ENCODE data around the gene VPS35. TPM values are rescaled to one million over a fixed set of nuclear protein-coding genes. Genes with fewer than 3 reads are reported as not detected.

The VPS35 gene
- 53.6 and 116 TPM in 2 replicates for total RNA-seq

DNA sequence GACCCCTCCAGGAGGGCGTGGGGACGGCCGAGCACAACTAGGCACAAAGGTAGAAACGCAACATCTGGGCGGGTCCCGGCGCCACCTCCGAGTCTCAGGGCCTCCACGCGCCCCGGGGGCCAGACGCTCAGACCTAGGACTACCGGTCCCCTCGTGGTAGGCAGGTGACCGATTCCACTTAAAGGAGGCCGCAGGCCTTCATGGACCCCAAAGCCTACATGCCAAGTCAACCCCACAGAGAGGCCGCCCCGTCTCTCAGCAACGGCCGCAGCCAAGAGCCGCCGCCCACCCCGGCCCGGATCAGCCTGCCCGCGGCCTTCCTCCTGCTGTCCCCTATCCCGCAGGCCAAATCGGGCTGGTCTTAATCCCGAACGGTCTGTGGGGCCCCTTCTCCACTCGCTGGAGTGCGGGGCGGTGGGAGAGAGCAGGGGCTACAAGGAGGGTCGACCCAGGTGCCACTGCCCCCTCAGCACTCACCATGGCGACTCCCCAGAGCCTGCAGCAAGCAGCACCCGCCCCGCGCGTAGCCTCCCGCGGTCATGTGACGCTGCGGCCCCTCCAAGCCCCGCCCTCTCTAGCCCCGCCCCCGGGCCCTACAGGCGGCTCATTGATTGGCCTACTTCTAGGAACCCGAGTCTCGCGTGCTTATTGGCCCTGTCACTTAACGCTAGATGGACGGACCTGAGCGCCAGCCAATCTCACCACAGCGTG, at the start of gene VPS35:
Gene VPS35 (minus strand): TSS at position 525 of the 711 bp plus-strand sequence. CDS start 45 bp downstream, at position 480.
- FAIRE-seq (no peak), DNase-seq (ENCODE audit: low read depth) (peak; percentile 94)
- TF ChIP-seq, protein P1, sequence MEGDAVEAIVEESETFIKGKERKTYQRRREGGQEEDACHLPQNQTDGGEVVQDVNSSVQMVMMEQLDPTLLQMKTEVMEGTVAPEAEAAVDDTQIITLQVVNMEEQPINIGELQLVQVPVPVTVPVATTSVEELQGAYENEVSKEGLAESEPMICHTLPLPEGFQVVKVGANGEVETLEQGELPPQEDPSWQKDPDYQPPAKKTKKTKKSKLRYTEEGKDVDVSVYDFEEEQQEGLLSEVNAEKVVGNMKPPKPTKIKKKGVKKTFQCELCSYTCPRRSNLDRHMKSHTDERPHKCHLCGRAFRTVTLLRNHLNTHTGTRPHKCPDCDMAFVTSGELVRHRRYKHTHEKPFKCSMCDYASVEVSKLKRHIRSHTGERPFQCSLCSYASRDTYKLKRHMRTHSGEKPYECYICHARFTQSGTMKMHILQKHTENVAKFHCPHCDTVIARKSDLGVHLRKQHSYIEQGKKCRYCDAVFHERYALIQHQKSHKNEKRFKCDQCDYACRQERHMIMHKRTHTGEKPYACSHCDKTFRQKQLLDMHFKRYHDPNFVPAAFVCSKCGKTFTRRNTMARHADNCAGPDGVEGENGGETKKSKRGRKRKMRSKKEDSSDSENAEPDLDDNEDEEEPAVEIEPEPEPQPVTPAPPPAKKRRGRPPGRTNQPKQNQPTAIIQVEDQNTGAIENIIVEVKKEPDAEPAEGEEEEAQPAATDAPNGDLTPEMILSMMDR (IDR thresholded peaks at IDR 0.05; ENCODE audit: insufficient read depth, low read length, severe bottlenecking) = peak; percentile 26
- no peaks in the 10 kb centered on the region for H3K27me3 ChIP-seq (ENCODE audit: control insufficient read depth, insufficient read depth, low read length)
- peak within 1 kb of the TSS; percentile 94 for H3K4me3 ChIP-seq (ENCODE audit: low read depth, low read length)
- H3K36me3 ChIP-seq (ENCODE audit: control insufficient read depth, insufficient read depth, low read length) = peaks cover 2% of the 10 kb centered on the region

DNA sequence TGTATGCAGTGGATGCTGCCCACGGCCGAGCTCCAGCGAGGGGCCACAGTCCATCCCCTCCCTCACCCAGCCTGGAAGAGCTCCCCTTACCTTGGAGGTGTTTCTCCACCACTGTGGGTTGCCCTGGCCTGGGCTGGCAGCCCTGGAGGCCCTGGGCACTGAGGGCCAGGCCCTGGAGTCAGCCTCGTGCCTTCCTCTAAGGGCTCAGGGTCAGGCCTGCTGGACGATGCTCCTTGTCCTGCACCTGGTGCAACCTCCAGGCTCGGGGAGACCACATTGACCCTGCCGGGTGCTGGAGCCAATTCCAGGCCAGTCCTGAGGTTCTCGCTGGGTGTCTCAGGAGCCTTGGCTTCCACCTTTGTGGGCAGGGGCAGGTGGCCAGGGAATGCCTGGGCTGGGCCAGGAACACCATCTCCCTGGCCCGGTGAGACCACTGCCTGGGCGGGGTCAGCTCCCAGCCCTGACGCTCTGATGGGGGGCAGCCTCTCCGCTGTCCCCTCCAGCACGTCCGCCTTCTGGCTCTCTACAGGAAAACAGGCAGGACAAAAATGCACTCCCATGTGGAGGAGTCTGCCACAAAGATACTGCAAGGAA, 48.7 kb upstream of the VPS35 start:
- Histone ChIP-seq H3K4me3 (ENCODE audit: low read depth, low read length) (no peak overlapping the region), H3K36me3 (ENCODE audit: control insufficient read depth, insufficient read depth, low read length) (no peaks in the 10 kb centered on the region), H3K27me3 (ENCODE audit: control insufficient read depth, insufficient read depth, low read length) (no peaks in the 10 kb centered on the region)
- TF ChIP-seq, protein P1 (IDR thresholded peaks at IDR 0.05; ENCODE audit: insufficient read depth, low read length, severe bottlenecking) = no peak
- FAIRE-seq (no peak), DNase-seq (ENCODE audit: low read depth) (no peak)

DNA sequence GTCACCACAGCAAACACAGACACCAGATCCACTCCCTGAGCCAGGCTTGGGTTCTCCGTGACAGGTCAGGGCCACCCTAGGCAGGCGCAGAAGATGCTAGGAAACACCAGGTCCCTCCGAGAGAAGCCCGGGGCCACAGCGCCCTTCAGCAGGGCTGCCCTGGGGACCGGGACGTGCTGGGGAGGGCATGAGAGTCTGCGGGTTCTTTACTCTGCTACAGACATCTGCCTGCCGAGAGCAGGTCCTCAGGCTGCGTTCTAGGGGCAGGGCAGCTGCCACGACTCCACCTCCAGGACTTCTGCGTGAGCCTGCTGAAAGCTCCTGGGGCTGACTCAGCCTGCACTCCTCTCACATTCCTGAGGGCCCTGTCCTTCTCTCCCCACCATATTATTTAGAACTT, 47.7 kb upstream of the VPS35 start:
- Histone ChIP-seq H3K36me3 (ENCODE audit: control insufficient read depth, insufficient read depth, low read length) (no peaks in the 10 kb centered on the region), H3K27me3 (ENCODE audit: control insufficient read depth, insufficient read depth, low read length) (no peaks in the 10 kb centered on the region), H3K4me3 (ENCODE audit: low read depth, low read length) (no peak overlapping the region)
- TF ChIP-seq, protein P1 (IDR thresholded peaks at IDR 0.05; ENCODE audit: insufficient read depth, low read length, severe bottlenecking) = no peak
- DNase-seq (ENCODE audit: low read depth) (no peak), FAIRE-seq (no peak)

DNA sequence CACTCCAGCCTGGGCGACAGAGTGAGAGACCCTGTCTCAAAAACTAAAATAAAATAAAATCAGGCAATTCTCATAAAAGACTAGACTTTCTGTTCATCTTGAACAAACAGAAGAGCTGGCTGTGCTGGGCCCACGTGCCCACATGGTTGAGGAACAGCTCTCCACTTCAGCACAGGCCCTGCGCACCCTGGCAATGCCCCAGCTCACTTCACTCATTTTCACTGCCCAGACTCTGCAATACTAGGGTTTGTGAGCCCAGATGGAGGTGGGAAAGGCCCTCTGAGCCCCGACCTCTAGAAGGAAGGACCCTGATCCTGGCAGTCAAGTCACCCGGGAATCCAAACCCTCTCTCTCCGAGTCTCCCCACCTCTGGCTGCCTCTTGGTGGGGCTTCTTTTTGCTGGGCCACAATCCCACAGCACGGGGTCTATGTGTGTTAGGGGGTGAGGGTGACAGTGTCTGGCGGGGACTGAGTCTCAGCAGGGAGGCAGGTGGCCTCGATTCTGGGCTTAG, 44.4 kb upstream of the VPS35 start:
- DNase-seq (ENCODE audit: low read depth) = no peak
- no peak for FAIRE-seq
- no peaks in the 10 kb centered on the region for H3K36me3 ChIP-seq (ENCODE audit: control insufficient read depth, insufficient read depth, low read length)
- no peak overlapping the region for H3K4me3 ChIP-seq (ENCODE audit: low read depth, low read length)
- H3K27me3 ChIP-seq (ENCODE audit: control insufficient read depth, insufficient read depth, low read length) = no peaks in the 10 kb centered on the region
- TF ChIP-seq, protein P1 (IDR thresholded peaks at IDR 0.05; ENCODE audit: insufficient read depth, low read length, severe bottlenecking) = no peak

DNA sequence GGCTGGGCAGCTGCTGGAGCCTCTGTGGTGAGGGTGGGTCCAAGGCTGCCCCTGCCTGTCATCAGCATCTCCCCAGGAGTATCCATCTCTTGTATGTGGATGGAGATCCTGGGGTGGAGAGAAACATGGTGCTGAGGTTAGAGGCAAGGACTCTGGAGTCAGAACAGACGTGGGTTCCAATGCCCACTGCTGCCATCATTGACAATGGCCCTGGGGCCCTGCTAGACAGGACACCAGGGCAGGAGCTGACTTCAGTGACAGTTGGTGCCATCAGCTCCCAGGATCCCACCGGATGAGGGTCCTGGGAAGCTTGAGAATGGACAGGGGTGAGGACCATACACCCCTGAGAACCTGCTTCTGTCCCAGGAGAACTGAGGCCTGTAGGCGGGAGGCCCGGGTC, 43.6 kb upstream of the VPS35 start:
- Histone ChIP-seq H3K4me3 (ENCODE audit: low read depth, low read length) (no peak overlapping the region), H3K27me3 (ENCODE audit: control insufficient read depth, insufficient read depth, low read length) (no peaks in the 10 kb centered on the region), H3K36me3 (ENCODE audit: control insufficient read depth, insufficient read depth, low read length) (no peaks in the 10 kb centered on the region)
- DNase-seq (ENCODE audit: low read depth) (no peak), FAIRE-seq (no peak)
- TF ChIP-seq, protein P1 (IDR thresholded peaks at IDR 0.05; ENCODE audit: insufficient read depth, low read length, severe bottlenecking) = no peak
